Gastroesophageal sphincter (tissue), 3 donors: ENCODE data around the gene ZSCAN20.
A peak's percentile ranks its signal among the peaks of the same experiment; 100 is the strongest.

Experiments used
- POLR2A ChIP-seq, 2 donors: fragments of 450-650 bp; IDR thresholded peaks; one replicate each; pipeline ENCODE4 v1.6.1; 2017; ENCODE audit warnings: antibody characterized with exemption in 2 of 2, mild to moderate bottlenecking in 2 of 2, moderate library complexity in 1 of 2
- POLR2AphosphoS5 ChIP-seq: sonication (generic); formaldehyde crosslinking; IDR thresholded peaks from one replicate; pipeline ENCODE4 v1.6.1; 2017; ENCODE audit warnings: antibody characterized with exemption
- TF ChIP-seq, protein P1 (sequence below), 4 experiments: fragments of 200-600 bp in 2 of 4; fragments of 450-650 bp in 2 of 4; sonication (generic) in 1 of 4; IDR thresholded peaks; one replicate each; pipeline ENCODE4 v1.5.1; 2017 to 2019; ENCODE audit warnings: antibody characterized with exemption in 4 of 4, mild to moderate bottlenecking in 2 of 4, moderate library complexity in 2 of 4

- TF ChIP-seq POLR2AphosphoS5 = peak; percentile 24
- TF ChIP-seq POLR2A (IDR thresholded peaks at IDR 0.05) = no peak
- TF ChIP-seq, protein P1, sequence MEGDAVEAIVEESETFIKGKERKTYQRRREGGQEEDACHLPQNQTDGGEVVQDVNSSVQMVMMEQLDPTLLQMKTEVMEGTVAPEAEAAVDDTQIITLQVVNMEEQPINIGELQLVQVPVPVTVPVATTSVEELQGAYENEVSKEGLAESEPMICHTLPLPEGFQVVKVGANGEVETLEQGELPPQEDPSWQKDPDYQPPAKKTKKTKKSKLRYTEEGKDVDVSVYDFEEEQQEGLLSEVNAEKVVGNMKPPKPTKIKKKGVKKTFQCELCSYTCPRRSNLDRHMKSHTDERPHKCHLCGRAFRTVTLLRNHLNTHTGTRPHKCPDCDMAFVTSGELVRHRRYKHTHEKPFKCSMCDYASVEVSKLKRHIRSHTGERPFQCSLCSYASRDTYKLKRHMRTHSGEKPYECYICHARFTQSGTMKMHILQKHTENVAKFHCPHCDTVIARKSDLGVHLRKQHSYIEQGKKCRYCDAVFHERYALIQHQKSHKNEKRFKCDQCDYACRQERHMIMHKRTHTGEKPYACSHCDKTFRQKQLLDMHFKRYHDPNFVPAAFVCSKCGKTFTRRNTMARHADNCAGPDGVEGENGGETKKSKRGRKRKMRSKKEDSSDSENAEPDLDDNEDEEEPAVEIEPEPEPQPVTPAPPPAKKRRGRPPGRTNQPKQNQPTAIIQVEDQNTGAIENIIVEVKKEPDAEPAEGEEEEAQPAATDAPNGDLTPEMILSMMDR (IDR thresholded peaks at IDR 0.05) = peak in 1 of 4 experiments; percentile 6
These were observed 42.4 kb upstream of the ZSCAN20 start for GRCh38 chr1:33429856-33430691.
